Activated T-cell treated with anti-CD3 and anti-CD28 coated beads, Interleukin-2, amount 50 U/mL, for 48 hours (primary cell): ENCODE measurements around the gene FREY1.

Experiments used
- DNase-seq, 2 experiments: peaks; one replicate each; pipeline ENCODE4 v3.0.0-alpha.2; 2020

Gene FREY1

GRCh38 chr11:45860764-45861510 is 46.1 kb downstream of the FREY1 start:
- DNase-seq = no peak

DNA sequence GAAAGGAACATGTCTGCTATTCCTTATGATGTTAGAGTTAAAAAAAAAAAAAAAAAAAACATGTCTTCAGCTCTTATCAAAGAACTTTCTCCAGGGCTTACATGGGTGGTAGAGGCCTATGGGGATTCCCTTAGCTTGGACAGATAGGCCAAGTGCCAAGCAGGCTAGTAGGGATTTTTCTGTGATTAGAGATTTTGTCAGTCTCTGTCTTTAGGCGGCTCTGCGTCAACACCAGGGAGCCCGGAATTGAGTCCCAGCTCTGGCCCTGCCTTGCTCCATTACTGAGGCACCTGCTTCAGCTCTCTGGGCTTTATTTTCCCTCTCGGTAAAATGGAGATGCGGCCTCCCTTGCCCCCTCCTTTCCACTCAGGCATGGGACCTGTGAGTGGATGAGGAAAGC is 46.7 kb downstream of the FREY1 start:
- DNase-seq = no peak

DNA sequence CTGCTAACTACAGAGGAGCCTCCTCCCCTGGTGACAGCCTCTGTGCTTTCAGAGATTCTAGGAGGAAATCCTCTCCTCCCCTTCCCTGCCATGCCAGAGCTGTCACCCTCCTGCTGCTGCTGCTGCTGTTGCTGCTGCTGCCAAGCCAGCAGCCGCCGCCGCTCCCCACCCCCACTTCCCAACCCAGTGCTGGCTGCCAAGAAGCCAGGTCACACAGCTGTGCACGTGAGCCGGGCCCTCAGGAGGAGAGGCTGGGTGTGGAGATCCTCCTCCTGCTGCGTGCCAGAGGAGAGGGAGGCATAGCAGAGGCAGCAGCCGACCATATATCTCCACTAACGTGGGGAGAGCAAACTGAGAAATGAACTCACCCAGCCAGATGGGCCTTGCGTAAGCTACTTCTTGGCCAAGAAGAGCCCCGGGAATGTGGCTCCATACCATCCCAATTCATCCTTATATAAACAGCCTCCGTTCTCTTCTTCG is 47.4 kb downstream of the FREY1 start:
- no peak for DNase-seq

DNA sequence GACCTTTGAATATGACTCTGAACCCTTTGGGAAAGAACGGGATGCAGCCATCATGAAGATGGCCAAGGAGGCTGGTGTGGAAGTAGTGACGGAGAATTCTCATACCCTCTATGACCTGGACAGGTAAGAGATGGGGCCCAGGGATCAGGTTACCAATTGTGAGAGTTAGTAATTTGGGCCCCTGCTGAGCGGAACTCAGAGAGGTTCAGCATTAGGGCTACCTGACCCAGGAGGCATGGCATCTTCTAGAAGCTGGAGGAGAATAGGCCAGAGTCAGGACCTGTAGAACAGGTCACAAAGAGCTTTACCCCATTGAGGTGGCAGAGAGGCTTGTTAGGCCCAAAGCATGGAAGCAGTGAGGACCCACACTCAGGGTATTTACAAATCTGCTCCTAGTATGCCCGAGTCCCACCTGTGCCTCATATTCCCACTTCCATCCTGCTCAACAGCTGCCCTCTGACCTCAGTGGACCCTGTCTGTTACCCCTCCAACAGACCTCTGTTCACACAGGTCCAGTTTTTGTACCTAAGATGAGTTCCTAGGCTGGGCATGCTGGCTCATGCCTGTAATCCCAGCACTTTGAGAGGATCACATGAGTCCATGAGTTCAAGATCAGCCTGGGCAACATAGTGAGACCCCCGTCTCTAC is 48.2 kb downstream of the FREY1 start:
- no peak for DNase-seq

- DNase-seq = no peak
Observed at GRCh38 chr11:45857961-45858474, 49.1 kb downstream of the FREY1 start.
